Amniotic stem cell (primary cell): ENCODE measurements around the gene ARRDC2.
"Not testable (repeated sequence)": the region's sequence is repeated elsewhere in the genome, so short reads cannot be mapped to it uniquely, and the experiment has no call there.

ENCODE experiments used
- DNase-seq: peaks from one replicate; lab custom pipeline; 2025; lab: John Stamatoyannopoulos, UW

The ARRDC2 gene

GRCh38 chr19:18007917-18008673 is at the start of gene ARRDC2:
Gene ARRDC2 (plus strand): TSS chr19:18008170. CDS start chr19:18008311, 141 bp downstream.
- DNase-seq = peak; percentile 63

DNA sequence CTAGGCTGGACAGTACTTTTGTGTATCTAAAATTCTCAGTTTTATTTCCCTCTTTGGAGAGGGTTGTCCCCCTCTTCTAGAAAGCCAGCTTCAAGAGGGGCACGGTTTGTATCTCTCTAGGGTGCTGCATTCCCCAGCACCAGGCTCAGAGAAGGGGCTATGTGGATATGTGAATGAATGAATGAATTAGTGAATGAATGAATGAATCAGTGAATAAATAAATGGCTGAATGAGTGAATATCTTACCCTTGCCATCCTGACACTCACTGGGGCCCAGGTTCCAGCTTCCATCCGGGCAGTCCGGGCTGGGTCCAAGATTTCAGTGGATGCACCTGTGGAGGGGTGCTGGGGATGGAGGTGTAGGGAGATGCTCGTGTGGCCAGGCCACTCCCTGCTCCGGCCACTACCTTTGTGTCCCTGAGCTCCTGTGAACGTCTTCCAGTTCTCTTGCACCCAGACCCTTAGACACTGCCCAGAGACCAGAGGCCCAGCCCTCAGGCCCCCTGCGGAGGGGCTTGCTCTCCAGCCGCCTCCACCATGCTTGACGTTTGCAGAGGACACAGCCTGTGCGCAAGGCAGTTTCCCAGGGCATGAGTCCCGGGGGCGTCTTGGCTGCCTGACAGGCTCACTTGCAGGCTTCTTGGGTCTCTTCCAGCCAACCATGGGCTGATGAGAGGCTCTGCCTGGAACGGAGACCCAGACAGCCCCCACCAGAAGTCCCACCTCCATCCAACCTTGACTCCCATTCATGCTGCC is 43.9 kb upstream of the ARRDC2 start:
- DNase-seq = no peak

DNA sequence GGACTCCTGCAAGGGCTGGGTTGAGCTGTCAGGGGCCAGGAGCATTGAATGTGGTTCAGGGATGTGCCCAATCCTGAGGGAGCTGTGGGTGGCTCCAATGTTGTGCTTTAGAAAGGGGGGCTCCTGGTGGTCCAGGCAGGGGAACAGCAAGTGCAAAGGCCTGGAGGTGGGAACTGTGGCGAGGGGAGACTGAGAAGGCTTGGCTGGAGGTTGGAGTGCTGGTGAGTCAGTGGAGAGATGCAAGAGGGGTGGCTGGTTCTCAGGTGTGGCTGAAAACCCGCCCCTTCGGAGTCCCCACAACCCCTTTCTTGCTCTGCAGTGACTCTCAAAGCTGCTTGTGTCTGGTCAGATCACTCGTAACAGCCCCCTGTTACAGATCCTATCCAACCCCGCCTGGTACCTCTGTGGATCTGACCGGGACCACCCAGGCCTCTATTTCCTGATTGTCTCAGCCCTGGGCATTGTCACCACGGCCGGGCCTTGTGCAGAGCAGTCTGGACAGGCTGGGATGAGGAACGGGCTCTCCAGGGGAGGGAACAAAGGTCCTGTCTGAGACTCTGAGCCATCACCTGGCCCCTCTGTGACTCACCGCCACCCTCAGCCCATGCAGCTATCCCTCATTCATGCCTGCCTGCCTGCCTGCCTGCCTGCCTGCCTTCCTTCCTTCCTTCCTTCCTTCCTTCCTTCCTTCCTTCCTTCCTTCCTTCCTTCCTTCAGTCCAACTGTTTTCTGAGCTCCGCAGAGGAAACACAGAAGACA is 42.4 kb upstream of the ARRDC2 start:
- no peak for DNase-seq

GRCh38 chr19:17966129-17966483 is 41.9 kb upstream of the ARRDC2 start:
- DNase-seq = no peak

- no peak for DNase-seq
These were observed 41.3 kb upstream of the ARRDC2 start, which contains the start of gene KCNN1 for GRCh38 chr19:17966550-17967256. Gene KCNN1 (plus strand): TSS chr19:17967107. CDS start chr19:17973889, 6,782 bp downstream.

DNA sequence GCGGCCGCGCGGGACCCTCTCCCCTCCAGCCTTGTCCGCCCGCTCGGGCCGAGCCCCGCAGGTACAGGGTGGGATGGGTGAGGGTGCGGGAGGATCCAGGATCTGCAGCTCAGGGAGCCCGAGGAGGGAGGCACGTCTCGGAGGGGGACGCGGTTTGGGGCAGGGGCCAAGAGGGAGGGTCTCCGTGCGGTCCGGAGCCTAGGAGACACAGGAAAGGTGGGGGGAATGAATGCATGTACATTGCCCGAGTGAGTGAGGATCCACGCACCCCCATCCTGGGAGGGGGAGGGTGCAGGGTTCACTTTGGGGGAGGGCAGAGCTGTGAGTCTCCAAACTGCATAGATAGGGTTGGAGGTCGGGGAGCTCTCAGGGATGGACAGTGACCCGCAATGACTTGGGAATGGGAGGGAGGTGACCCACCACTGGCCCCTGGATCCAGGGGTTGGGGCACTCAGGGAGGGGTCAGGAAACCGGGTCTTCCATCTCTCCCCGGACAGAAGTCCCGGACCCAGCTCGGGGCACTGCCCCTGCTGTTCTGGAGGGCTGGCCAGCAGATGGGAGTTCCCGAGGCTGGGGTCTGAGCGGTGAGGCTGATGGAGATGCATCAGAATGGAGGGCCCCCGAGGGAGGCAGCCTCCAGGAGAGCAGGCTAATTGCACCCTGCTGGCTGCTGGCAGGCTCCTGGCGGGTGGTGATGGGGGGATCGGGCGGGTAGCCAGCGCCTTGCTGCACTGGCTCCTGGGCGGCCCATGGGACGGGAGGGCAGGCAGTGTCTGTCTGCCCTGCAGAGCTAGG is 40.5 kb upstream of the ARRDC2 start:
- no peak for DNase-seq

GRCh38 chr19:17968362-17968761 is 39.6 kb upstream of the ARRDC2 start:
- no peak for DNase-seq

GRCh38 chr19:17969096-17969792 is 38.7 kb upstream of the ARRDC2 start:
- no peak for DNase-seq

DNA sequence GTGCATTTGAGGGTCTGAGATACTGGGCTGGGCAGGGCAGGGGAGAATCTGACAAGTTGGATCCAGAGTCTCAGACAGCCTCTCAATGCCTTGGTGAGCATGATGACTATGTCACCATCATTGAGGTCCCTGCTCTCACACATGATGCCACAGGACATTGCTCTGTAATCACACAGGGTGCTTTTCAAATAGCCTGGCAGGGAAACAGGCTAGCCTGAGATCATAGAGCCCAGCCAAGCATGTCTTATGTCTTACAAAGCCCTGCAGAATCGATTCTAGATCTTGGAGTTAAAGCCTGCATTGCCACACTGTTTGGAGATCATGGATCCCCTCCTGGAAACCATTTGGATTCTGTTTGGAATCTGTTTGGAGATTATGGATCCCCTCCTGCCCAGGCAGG is 35.7 kb upstream of the ARRDC2 start:
- no peak for DNase-seq

GRCh38 chr19:17973759-17974158 is 34.2 kb upstream of the ARRDC2 start:
- DNase-seq = no peak

DNA sequence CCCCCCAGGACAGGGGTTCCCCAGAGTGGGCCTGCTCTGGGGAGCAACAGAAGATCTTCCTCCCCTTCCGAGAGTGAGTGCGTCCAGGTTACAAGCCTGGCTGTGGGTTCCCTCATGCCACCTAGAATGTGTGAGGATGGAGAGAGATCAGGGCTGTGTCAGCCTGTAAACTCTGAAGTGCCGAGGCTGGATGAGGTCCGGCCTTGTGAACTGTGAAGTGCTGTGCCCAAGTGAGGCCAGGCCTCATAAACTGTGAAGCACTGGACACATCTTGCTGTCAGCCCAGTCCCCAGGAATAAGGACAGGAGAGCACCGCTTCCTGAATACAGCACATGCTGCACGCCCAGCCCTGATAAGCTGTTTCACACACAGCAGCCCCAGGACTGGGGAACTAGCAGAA is 33.4 kb upstream of the ARRDC2 start:
- no peak for DNase-seq

- DNase-seq = no peak
These were observed 32.9 kb upstream of the ARRDC2 start for GRCh38 chr19:17975032-17975431.

DNA sequence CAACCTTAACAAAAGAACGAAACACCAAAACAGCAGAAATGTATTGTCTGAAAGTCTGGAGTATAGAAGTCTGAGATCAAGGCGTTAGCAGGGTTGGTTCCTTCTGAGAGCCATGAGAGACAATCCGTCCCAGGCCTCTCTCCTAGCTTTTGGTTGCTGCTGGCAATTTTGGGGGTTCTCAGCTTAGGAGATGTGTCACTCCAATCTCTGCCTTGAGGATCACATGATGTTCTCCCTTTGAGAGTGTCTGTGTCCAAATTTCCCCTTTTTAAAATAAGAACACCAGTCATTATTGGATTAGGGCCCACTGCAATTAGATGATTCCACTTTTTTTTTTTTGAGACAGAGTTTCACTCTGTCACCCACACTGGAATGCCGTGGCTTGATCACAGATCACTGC is 30.9 kb upstream of the ARRDC2 start:
- DNase-seq = no peak

- no peak for DNase-seq
These were observed 30.5 kb upstream of the ARRDC2 start for GRCh38 chr19:17977488-17977887.

DNA sequence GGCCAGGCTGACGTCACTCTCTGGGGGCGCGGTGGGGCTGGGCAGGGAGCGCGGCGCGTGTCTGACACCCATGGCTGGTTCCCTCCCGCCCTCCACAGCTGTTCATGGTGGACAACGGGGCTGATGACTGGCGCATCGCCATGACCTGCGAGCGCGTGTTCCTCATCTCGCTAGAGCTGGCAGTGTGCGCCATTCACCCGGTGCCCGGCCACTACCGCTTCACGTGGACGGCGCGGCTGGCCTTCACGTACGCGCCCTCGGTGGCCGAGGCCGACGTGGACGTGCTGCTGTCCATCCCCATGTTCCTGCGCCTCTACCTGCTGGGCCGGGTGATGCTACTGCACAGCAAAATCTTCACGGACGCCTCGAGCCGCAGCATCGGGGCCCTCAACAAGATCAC is 26.4 kb upstream of the ARRDC2 start:
- DNase-seq = no peak

DNA sequence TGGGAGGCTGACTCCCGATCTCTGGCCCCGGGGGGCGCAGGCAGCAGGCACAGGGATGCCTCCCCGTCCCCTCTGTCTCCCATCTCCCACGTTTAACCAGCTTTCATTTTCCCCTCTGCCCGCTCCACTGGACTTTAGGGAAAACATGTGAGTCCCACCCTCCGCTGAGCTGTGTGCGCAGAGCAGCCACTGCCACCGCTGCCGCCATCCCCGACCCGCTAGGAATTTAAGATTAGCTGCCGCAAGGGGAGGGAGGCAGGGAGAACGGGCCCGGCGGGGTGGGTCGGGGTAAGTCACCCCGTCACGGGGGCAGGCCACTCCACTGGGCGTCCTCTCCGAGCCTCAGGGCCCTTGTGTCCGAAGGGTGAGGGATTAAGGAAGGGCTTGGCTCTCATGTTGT is 25.5 kb upstream of the ARRDC2 start:
- no peak for DNase-seq

DNA sequence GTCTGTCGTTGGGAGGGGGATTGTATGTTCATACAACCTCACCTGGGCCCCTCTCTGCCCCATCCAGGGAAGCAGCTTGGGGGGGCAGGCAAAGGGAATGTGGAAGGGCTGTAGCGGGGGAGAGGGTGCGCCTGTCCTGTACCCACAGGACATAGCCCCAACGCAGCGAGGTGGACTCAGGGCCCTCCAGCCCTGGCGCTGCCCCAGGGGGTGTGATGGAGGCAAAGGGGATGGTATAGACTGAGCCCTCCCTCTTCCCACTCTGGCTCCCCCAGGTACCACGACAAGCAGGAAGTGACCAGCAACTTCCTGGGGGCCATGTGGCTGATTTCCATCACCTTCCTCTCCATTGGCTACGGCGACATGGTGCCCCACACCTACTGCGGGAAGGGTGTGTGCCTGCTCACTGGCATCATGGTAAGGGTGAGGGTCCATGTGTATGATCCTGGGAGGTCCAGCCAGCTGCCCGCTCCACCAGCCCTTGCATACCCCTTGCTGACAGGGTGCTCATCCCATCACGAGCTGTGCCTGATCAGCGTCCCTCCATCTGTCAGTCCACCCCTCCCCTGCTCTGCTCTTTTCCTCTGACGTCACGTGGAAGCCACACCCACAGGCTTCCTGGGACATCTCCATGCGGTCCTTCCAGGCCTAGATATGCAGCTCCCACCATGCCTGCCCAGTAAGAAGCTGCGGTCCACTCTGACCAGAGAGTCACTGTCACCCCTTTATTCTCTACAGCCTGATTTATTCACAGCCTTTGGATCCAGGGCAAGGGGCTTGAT is 22.7 kb upstream of the ARRDC2 start:
- no peak for DNase-seq

- DNase-seq = not testable (repeated sequence)
These were observed 21.4 kb upstream of the ARRDC2 start for GRCh38 chr19:17986569-17986968.

GRCh38 chr19:17988161-17988560 is 19.8 kb upstream of the ARRDC2 start:
- DNase-seq = no peak
